EH (cell line): ENCODE measurements around the gene PLPP2.
"Not testable (repeated sequence)": the region's sequence is repeated elsewhere in the genome, so short reads cannot be mapped to it uniquely, and the experiment has no call there.

Source experiments
- DNase-seq: peaks from one replicate; pipeline ENCODE4 v3.0.0-alpha.2; 2015; ENCODE audit warnings: low read depth

PLPP2 gene

DNA sequence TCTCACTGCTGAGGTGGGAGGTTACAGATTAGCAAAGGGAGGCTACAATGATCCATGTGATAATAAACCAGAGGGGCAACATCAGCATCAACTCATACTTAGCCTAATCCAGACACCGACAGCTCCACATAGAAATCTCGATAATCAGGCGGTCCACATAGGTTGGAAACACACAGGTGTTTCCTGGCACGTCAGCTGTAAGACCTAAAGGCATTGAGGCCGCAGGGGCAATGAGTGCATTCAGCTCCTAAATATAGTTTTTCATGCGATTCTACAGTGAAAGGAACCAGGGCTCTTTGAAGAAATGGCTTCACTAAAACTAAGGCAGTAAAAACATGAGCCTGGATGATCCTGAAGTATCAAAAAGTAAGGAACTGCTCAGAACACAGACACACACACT, 19.3 kb downstream of the PLPP2 start:
- no peak for DNase-seq

DNA sequence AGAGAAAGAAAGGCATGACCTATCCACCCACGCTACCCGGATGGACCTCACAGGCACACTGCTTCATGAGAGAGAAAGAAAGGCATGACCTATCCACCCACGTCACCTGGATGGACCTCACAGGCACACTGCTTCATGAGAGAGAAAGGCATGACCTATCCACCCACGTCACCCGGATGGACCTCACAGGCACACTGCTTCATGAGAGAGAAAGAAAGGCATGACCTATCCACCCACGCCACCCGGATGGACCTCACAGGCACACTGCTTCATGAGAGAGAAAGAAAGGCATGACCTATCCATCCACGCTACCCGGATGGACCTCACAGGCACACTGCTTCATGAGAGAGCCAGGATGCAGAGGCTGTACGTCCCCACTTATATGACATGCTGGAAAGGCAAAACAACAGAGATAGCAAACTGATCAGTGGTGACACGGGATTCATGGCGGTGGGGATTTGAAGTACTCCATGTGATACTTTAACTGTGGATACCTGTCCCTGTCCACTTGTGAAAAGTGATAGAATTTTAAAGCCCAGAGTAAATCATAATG, 20.4 kb downstream of the PLPP2 start:
- not testable (repeated sequence) for DNase-seq

DNA sequence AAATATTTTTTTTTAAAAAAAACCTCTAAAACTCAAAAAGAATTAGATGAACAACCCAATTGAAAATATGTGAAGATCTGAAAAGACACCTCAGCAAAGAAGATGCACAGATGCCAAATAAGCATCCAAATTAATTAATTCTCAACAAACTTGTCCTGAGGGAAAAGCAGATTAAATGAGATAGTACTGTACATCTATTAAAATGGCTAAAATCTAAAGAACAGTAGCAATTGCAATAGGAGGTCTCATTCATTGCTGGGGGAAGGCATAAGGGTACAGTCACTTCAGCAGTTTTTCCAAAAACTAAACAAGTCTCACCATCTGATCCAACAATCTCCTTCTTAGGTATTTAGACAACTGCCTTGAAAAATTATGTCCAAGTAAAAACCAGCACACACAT, 22.0 kb downstream of the PLPP2 start:
- DNase-seq, result no peak

DNA sequence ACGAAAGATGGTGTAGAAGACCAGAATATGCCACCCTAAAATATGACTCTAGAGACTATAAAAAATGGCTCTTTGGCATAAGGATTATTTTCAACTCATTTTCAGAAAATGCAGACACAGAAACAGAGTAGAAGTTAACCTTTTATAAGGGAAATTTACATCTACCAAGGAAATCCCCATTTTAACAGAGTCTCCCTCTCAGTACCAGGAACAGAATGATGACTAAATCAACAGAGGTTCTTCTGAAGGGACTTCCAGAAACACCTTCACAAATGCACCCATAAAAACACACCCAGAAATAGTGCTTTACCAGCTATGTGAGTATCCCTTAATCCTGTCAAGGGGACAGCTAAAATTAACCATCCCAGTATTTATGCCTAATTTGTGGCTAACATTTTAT, 29.1 kb downstream of the PLPP2 start:
- no peak for DNase-seq

DNA sequence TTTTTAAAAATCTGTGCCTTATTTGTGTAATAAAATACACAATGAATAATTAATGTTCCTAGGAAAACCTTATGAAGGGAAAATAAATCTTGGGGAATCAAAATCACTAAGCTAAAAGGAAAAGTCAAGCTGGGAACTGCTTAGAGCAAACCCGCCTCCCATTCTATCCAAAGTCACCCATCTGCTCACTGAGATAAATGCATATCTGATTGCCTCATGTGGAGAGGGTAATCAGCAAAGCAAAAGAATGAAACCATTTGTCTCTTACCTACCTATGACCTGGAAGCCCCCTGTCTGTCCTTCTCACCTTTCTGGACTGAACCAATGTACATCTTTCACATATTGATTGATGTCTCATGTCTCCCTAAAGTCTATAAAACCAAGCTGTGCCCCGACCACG, 34.4 kb downstream of the PLPP2 start:
- DNase-seq, result not testable (repeated sequence)

DNA sequence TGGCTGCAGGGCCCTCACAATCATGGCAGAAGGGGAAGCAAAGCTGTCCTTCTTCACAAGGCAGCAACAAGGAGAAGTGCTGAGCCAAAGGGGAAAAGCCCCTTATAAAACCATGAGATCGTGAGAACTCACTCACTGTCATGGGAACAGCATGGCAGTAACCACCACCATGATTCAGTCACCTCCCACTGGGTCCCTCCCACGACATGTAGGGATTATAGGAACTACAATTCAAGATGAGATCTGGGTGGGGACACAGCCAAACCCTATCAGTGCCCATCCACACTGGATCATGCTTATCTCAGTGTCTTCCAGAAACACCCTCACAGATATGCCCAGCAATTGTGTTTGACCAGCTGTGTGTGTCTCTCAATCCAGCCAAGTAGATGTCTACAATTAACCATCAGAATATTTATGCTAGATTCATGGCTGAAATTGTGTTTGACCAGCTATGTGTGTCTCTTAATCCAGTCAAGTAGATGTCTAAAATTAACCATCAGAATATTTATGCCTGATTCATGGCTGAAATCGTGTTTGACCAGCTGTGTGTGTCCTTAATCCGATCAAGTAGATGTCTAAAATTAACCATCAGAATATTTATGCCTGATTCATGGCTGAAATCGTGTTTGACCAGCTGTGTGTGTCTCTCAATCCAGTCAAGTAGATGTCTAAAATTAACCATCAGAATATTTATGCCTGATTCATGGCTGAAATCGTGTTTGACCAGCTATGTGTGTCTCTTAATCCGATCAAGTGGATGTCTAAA, 38.6 kb downstream of the PLPP2 start:
- DNase-seq, result not testable (repeated sequence)

DNA sequence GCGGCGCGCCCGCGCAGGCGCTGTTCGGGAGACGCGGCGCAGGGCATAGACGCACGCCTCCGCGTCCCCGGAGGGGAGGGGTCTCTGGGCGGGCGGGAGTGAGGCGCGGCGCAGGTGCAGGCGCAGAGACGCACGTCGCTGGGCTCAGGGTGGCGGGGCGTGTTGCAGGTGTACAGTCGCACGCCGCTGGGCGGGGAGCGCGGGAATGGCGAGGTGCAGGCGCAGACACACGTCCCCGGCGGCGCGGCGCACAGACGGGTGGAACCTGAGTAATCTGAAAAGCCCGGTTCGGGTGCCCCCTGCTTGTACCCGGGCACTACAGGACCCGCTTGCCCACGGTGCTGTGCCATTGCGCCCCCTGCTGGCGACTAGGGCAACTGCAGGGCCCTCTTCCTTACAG, 44.7 kb downstream of the PLPP2 start:
- DNase-seq, result no peak

DNA sequence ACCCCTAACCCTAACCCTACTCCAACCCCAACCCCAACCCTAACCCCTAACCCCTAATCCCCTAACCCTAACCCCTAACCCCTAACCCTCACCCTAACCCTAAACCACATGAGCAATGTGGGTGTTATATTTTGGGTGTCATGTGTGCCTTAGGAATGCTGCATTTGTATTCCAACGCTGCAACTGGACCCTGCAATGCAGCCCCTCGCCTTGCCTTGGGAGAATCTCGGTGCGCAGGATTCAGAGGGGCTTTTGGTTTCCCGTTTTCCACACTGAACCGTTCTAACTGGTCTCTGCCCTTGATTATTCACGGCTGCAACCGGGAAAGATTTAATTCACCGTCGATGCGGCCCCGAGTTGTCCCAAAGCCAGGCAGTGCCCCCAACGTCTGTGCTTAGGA, 45.3 kb downstream of the PLPP2 start:
- DNase-seq, result not testable (repeated sequence)

DNA sequence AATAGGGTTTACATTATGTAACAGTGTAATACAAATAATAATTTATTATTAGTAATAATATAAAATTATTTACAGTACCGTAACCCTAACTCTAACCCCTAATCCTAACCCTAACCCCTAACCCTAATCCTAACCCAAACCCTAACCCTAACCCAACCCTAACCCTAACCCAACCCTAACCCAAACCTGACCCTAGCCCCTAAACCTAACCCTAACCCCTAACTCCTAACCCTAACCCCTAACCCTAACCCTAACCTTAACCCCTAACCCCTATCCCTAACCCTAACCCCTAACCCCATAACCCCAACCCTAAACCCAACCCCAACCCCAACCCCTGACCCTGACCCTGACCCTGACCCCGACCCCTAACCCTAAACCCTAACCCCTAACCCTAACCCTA, 45.7 kb downstream of the PLPP2 start:
- no peak for DNase-seq
